DOHH2 (cell line): ENCODE measurements around the gene KCNH1.
"Not testable (repeated sequence)": the region's sequence is repeated elsewhere in the genome, so short reads cannot be mapped to it uniquely, and the experiment has no call there.

Experiments used
- H3F3A ChIP-seq: fragments of 200-600 bp; sonication (generic), shearing (Covaris generic); 2 replicates; pipeline ENCODE4 v1.6.0; 2016; ENCODE audit warnings: antibody characterized with exemption, mild to moderate bottlenecking; ENCODE audit not compliant: control insufficient read depth, insufficient read depth
- H3K27ac ChIP-seq: fragments of 200-600 bp; sonication (generic); 2 replicates; pipeline ENCODE4 v1.5.1; 2014; ENCODE audit warnings: low read depth, mild to moderate bottlenecking, low read length, moderate library complexity
- H3K27me3 ChIP-seq: fragments of 200-600 bp; sonication (generic); 2 replicates; pipeline ENCODE4 v1.6.1; 2014; ENCODE audit warnings: mild to moderate bottlenecking, low read length, mixed read lengths; ENCODE audit not compliant: control insufficient read depth
- H3K36me3 ChIP-seq: fragments of 200-600 bp; sonication (generic); 2 replicates; pipeline ENCODE4 v1.6.1; 2014; ENCODE audit warnings: mild to moderate bottlenecking, low read length, moderate library complexity, mixed read lengths; ENCODE audit not compliant: control insufficient read depth
- H3K4me1 ChIP-seq: fragments of 200-600 bp; sonication (generic); 2 replicates; pipeline ENCODE4 v1.6.1; 2014; ENCODE audit warnings: mild to moderate bottlenecking, low read length, mixed read lengths; ENCODE audit not compliant: control insufficient read depth
- H3K4me2 ChIP-seq: fragments of 200-600 bp; sonication (generic); 2 replicates; pipeline ENCODE4 v1.6.0; 2014; ENCODE audit warnings: mild to moderate bottlenecking, low read length, moderate library complexity
- H3K4me3 ChIP-seq: fragments of 200-600 bp; sonication (generic); 2 replicates; pipeline ENCODE4 v1.5.1; 2014; ENCODE audit warnings: mild to moderate bottlenecking, low read length, mixed read lengths
- H3K79me2 ChIP-seq: fragments of 200-600 bp; sonication (generic); 2 replicates; pipeline ENCODE4 v1.6.1; 2014; ENCODE audit warnings: mild to moderate bottlenecking, low read length, mixed read lengths; ENCODE audit not compliant: control insufficient read depth
- H3K9me2 ChIP-seq: fragments of 200-600 bp; sonication (generic); replicated peaks from 2 replicates; pipeline ENCODE4 v1.6.1; 2014; ENCODE audit warnings: mild to moderate bottlenecking, low read length, mixed read lengths; ENCODE audit not compliant: control insufficient read depth
- H3K9me3 ChIP-seq: fragments of 200-600 bp; sonication (generic); 2 replicates; pipeline ENCODE4 v1.6.1; 2014; ENCODE audit warnings: antibody characterized with exemption, low read length, mixed read lengths; ENCODE audit not compliant: control insufficient read depth, insufficient read depth
- H4K20me1 ChIP-seq: fragments of 200-600 bp; sonication (generic); 2 replicates; pipeline ENCODE4 v1.6.0; 2014; ENCODE audit warnings: low read depth, mild to moderate bottlenecking, antibody characterized with exemption, low read length, moderate library complexity; ENCODE audit not compliant: control insufficient read depth, insufficient read depth
- EZH2phosphoT487 ChIP-seq: fragments of 200-600 bp; sonication (generic); IDR thresholded peaks from 2 replicates; pipeline ENCODE4 v1.6.1; 2017; ENCODE audit warnings: borderline replicate concordance, mild to moderate bottlenecking, antibody characterized with exemption, low read length, moderate library complexity, mixed read lengths
- TF ChIP-seq, protein P1 (sequence below): fragments of 200-600 bp; sonication (generic); IDR thresholded peaks from one replicate; pipeline ENCODE4 v1.5.1; 2014; ENCODE audit warnings: antibody characterized with exemption, mild to moderate bottlenecking, low read depth, low read length; ENCODE audit not compliant: poor library complexity, severe bottlenecking

The KCNH1 gene

DNA sequence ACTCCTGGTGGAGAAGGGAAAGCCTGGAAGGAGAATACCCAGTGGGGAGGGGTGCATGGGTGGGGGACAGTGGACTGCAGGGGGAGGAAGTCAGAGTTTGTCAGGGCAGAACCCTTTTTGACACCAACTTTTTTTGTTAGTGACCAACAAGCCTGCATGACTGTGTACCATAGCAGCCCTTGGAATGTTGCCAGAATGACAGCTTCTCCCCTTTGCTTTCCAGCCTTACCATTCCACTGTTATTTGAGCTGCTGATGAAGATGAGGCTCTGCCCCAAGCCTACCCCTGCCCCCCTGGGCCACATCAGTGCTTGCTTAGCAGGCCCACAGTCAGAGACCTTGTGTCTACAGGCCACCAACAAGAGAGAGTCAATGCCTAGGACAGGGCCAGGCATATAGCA, 464.0 kb downstream of the KCNH1 start:
- no peak for TF ChIP-seq EZH2phosphoT487
- TF ChIP-seq, protein P1, sequence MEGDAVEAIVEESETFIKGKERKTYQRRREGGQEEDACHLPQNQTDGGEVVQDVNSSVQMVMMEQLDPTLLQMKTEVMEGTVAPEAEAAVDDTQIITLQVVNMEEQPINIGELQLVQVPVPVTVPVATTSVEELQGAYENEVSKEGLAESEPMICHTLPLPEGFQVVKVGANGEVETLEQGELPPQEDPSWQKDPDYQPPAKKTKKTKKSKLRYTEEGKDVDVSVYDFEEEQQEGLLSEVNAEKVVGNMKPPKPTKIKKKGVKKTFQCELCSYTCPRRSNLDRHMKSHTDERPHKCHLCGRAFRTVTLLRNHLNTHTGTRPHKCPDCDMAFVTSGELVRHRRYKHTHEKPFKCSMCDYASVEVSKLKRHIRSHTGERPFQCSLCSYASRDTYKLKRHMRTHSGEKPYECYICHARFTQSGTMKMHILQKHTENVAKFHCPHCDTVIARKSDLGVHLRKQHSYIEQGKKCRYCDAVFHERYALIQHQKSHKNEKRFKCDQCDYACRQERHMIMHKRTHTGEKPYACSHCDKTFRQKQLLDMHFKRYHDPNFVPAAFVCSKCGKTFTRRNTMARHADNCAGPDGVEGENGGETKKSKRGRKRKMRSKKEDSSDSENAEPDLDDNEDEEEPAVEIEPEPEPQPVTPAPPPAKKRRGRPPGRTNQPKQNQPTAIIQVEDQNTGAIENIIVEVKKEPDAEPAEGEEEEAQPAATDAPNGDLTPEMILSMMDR = no peak
- H3K4me3 ChIP-seq = no peak overlapping the region
- H3K4me2 ChIP-seq = no peak overlapping the region

DNA sequence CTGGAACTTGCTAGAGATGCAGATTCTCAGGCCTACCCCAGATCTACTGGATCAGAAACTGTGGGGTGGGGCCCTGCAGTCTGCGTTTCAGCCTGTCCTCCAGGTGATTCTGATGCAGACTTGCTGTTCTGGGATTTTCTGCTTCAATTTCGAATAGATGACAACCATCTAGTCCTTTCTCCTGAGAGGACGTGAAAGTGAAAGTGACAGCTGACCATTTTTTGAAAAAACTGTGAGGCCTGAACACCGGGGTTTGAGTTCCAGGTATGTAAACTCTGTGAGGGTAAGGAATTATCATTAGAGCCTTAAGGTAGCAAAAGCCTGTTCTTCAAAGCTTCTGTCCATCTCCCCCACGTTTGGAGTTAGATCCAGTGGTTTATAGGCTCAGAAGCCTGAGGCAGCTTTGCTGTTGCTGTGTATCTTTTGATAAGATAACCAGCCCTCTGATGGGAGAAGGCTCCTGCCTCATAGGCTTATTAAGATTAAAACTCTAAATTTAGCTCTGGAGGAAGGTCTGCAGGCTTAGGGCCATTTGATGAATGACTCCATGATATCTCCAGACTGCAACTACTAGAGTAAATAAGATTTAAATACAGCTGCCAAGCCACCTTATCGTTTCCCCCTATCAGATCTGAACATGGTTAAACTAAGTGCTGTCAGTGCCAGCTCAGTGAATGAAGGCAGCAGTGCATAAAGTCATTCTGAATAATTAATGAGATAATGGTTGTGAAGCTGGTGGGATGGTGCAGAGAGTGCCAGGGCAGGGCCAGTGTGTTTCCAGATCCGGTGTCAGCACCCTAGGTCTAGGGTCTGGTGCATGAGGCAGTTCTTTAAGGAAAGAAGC, 470.0 kb downstream of the KCNH1 start:
- no peaks in the 10 kb centered on the region for H3K9me3 ChIP-seq
- no peaks in the 10 kb centered on the region for H3K27me3 ChIP-seq
- H4K20me1 ChIP-seq = no peaks in the 10 kb centered on the region
- no peaks in the 10 kb centered on the region for H3F3A ChIP-seq
- H3K79me2 ChIP-seq = no peaks in the 10 kb centered on the region
- no peak overlapping the region for H3K4me2 ChIP-seq
- H3K4me3 ChIP-seq = no peak overlapping the region
- H3K9me2 ChIP-seq = no peaks in the 10 kb centered on the region
- no peak overlapping the region for H3K27ac ChIP-seq
- no peaks in the 10 kb centered on the region for H3K4me1 ChIP-seq
- H3K36me3 ChIP-seq = no peaks in the 10 kb centered on the region
- no peak for TF ChIP-seq EZH2phosphoT487
- TF ChIP-seq, protein P1 = no peak

More for the DNA sequence above, 464.0 kb downstream of the KCNH1 start:
- no peaks in the 10 kb centered on the region for H4K20me1 ChIP-seq
- no peaks in the 10 kb centered on the region for H3F3A ChIP-seq
- no peaks in the 10 kb centered on the region for H3K9me3 ChIP-seq
- H3K27me3 ChIP-seq = no peaks in the 10 kb centered on the region
- no peaks in the 10 kb centered on the region for H3K9me2 ChIP-seq
- no peaks in the 10 kb centered on the region for H3K36me3 ChIP-seq
- no peak overlapping the region for H3K27ac ChIP-seq
- H3K79me2 ChIP-seq = no peaks in the 10 kb centered on the region
- no peaks in the 10 kb centered on the region for H3K4me1 ChIP-seq

DNA sequence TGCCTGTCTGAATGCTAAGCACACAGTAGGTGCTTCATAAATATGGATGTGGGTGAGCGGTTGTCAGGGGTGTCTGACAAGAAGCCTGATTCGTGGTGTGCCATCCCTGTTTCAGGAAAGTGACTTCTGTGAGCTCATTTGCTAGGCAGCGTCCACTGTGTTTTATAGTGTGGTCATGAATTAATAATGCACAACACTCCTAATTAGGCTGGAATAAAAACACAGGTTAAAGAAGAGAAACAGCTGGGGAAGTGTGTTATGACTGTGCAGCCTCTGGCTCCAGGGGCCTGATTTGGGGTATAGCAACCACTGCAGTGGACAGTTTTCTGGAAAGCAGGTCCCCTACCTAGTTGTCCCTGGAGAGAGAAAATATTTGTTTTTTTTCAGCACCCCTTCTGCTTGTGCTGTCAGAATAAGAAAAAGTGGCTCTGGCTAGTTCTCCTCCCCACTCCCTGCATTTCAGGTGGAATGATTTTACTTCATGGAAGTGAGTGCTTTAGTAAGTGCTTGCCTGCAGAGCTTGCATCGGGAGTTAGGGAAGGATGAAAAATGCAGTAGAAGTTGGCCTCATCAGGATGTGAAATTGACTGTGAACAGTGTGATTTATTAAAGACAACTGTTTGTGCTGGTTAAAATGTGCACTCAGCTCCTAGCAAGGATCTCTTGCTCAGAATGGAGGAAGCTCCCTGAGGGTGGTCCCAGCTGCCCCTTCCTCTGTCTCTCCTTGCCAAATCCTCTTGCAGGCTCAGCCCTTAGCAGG, 471.5 kb downstream of the KCNH1 start:
- H3K4me1 ChIP-seq = no peaks in the 10 kb centered on the region
- no peaks in the 10 kb centered on the region for H4K20me1 ChIP-seq

DNA sequence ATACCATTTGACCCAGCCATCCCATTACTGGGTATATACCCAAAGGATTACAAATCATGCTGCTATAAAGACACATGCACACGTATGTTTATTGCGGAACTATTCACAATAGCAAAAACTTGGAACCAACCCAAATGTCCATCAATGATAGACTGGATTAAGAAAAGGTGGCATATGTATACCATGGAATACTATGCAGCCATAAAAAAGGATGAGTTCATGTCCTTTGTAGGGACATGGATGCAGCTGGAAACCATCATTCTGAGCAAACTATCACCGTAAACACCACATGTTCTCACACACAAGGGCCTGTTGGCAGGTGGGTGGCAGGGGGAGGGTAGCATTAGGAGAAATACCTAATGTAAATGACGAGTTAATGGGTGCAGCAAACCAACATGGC, 472.4 kb downstream of the KCNH1 start:
- H4K20me1 ChIP-seq, H3K9me2 ChIP-seq, H3K4me3 ChIP-seq, H3K4me1 ChIP-seq, H3K9me3 ChIP-seq, H3K36me3 ChIP-seq, H3K79me2 ChIP-seq, H3K4me2 ChIP-seq, H3K27me3 ChIP-seq, H3F3A ChIP-seq, H3K27ac ChIP-seq: not testable (repeated sequence)

More for the DNA sequence above, 471.5 kb downstream of the KCNH1 start:
- TF ChIP-seq, protein P1 = no peak
- no peak for TF ChIP-seq EZH2phosphoT487
- no peak overlapping the region for H3K4me2 ChIP-seq
- no peaks in the 10 kb centered on the region for H3K9me2 ChIP-seq
- no peaks in the 10 kb centered on the region for H3K36me3 ChIP-seq
- no peaks in the 10 kb centered on the region for H3F3A ChIP-seq
- H3K79me2 ChIP-seq = no peaks in the 10 kb centered on the region
- H3K9me3 ChIP-seq = no peaks in the 10 kb centered on the region
- no peak overlapping the region for H3K27ac ChIP-seq
- H3K27me3 ChIP-seq = no peaks in the 10 kb centered on the region
- no peak overlapping the region for H3K4me3 ChIP-seq
